DND-41 (cell line): ENCODE measurements around the gene PLS3.

Source experiments
- CTCF ChIP-seq: IDR thresholded peaks from 2 replicates; pipeline ENCODE4 v1.5.1; 2012; ENCODE audit warnings: borderline replicate concordance, low read length, moderate library complexity, mild to moderate bottlenecking; ENCODE audit not compliant: poor library complexity, severe bottlenecking; ENCODE audit errors: extremely low read depth
- EZH2 ChIP-seq: IDR thresholded peaks from 3 replicates; pipeline ENCODE4 v1.6.1; 2012; ENCODE audit warnings: borderline replicate concordance, low read depth, mild to moderate bottlenecking, moderate library complexity, low read length, inconsistent platforms; ENCODE audit not compliant: severe bottlenecking

GRCh38 chrX:115598556-115598955, 37.6 kb downstream of the PLS3 start:
- no peak for TF ChIP-seq EZH2
- no peak for TF ChIP-seq CTCF
